Adrenal gland (tissue), 5 donors: Measurements from ENCODE around the gene MRRF.

Experiments
- CTCF ChIP-seq, 6 experiments: fragments of 450-650 bp in 4 of 6; fragments of 200-600 bp in 2 of 6; sonication (generic) in 1 of 6; IDR thresholded peaks; 1 replicate in 5 of 6; 2 replicates in 1 of 6; pipeline versions ENCODE4 v1.5.1 to v1.8.0; 2016 to 2021; ENCODE audit warnings: antibody characterized with exemption in 6 of 6, mild to moderate bottlenecking in 2 of 6, moderate library complexity in 1 of 6
- POLR2A ChIP-seq, 2 donors: fragments of 450-650 bp; IDR thresholded peaks; one replicate each; pipeline ENCODE4 v1.6.1; 2017; ENCODE audit warnings: antibody characterized with exemption in 2 of 2, mild to moderate bottlenecking in 2 of 2, moderate library complexity in 1 of 2
- donor health status: DM: no; HTN: no; CAD: no.

- no peak for TF ChIP-seq POLR2A (IDR thresholded peaks at IDR 0.05)
- TF ChIP-seq CTCF (IDR thresholded peaks at IDR 0.05) = no peak
Observed at GRCh38 chr9:122287214-122287720, 22.6 kb downstream of the MRRF start.
